AG09319 (cell line): Measurements from ENCODE around the gene SYTL1.

Source experiments
- DNase-seq: peaks from one replicate; pipeline ENCODE4 v3.0.0-alpha.2; 2010; ENCODE audit warnings: low read depth; ENCODE audit errors: extremely low read depth
- TF ChIP-seq, protein P1 (sequence below): IDR thresholded peaks from 2 replicates; pipeline ENCODE4 v1.5.1; 2011; ENCODE audit warnings: low read depth, mild to moderate bottlenecking, inconsistent platforms, low read length, moderate library complexity

SYTL1 gene

GRCh38 chr1:27360159-27361043, 18.6 kb downstream of the SYTL1 start:
- DNase-seq: no peak
- TF ChIP-seq, protein P1, sequence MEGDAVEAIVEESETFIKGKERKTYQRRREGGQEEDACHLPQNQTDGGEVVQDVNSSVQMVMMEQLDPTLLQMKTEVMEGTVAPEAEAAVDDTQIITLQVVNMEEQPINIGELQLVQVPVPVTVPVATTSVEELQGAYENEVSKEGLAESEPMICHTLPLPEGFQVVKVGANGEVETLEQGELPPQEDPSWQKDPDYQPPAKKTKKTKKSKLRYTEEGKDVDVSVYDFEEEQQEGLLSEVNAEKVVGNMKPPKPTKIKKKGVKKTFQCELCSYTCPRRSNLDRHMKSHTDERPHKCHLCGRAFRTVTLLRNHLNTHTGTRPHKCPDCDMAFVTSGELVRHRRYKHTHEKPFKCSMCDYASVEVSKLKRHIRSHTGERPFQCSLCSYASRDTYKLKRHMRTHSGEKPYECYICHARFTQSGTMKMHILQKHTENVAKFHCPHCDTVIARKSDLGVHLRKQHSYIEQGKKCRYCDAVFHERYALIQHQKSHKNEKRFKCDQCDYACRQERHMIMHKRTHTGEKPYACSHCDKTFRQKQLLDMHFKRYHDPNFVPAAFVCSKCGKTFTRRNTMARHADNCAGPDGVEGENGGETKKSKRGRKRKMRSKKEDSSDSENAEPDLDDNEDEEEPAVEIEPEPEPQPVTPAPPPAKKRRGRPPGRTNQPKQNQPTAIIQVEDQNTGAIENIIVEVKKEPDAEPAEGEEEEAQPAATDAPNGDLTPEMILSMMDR: no peak

DNA sequence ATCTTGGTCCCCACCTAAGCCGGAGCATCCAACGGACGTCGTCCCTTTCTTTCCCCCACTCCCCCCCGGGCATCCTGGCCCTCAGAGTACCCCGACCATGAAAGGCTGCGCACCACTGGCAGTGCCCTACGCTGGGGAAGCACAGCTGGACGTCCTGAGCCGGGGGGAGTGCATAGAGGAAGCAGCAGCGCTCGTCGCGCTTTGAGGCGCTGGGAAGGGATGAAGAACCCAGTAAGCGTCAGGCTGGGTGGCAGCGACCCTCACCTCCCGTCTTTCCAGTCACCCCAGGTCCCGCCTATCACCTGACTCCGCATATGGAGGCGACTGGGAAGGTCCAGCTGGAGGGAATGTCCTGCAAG, 19.2 kb downstream of the SYTL1 start:
- DNase-seq: no peak
- TF ChIP-seq, protein P1: no peak

DNA sequence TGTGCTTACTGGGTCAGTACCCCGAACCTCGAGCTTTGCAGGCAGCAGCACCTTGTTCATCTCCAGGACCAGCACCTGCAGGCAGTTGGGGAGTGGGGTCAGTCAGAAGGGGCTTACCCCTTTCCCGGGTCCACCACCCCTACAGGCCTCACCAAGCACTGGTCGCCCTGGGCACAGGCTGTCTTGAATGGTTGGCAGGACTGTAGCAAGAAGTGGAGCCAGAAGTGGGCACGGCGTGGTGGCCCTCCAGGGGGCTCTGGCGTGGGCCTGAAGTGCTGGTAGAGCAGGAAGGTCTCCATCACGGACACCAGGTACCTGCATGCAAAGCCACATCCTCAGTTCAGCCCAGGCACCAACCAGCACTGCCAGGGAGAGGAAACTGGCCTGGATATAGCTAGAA, 19.7 kb downstream of the SYTL1 start:
- TF ChIP-seq, protein P1: no peak
- no peak for DNase-seq

GRCh38 chr1:27363766-27364695, 22.2 kb downstream of the SYTL1 start:
- DNase-seq: no peak
- TF ChIP-seq, protein P1: no peak

GRCh38 chr1:27364696-27365371, 23.0 kb downstream of the SYTL1 start:
- TF ChIP-seq, protein P1: no peak
- DNase-seq: no peak

DNA sequence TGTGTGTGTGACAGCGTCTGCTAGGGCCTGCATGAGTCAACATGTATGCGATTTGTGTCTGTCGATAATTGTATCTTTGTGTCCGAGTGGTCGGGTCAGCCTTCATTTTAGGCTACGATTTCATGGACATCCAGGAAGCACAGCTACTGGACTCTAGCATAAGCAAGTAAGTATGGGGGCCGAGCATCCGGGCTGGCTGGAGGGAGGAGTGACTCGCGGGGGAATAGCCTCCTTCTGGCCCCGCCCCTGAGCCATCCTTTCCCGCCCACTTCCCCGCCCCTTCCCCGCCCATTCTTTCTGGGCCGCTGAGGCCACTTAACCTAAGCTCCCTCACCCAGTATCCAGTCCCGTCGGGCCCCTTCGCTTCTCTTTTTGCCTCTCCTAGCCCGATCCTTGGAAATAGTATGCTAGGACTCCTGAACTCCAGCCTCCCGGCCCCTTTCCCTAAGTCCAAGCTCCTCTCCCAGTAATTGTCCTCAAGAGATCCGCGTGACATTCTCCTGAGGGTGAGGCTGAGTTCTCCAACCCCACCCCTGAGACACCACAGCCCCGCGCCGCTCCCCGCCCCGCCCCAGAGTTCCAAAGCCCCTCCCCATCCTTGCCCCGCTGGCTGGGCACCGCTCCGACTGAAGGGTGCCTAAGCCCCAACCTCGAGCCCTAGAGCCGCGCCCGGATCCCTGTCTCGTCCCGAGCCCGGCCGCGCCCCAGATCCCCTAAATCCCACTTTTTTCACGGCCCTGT, 23.7 kb downstream of the SYTL1 start:
- peak; percentile 70 for DNase-seq
- TF ChIP-seq, protein P1: no peak
